Astrocyte (in vitro differentiated cells and primary cell): ENCODE measurements around the gene PEX14. TPM values are rescaled to one million over a fixed set of nuclear protein-coding genes. Genes with fewer than 3 reads are reported as not detected.

ENCODE experiments used
- DNase-seq: peaks from one replicate; pipeline ENCODE4 v3.0.0-alpha.2; 2010; ENCODE audit warnings: low read depth
- FAIRE-seq: peaks from 2 replicates; lab custom pipeline; 2011; peaks lifted over from hg19 to GRCh38; lab: Jason Lieb, UNC
- H2AFZ ChIP-seq: 2 replicates; pipeline ENCODE4 v1.6.0; 2012; ENCODE audit warnings: low read depth, low read length, inconsistent platforms
- H3K27ac ChIP-seq: 2 replicates; pipeline ENCODE4 v1.5.1; 2011; ENCODE audit warnings: low read depth, low read length, inconsistent platforms
- H3K27me3 ChIP-seq: 2 replicates; pipeline ENCODE4 v1.6.0; 2011; ENCODE audit warnings: low read length, inconsistent platforms; ENCODE audit not compliant: insufficient read depth
- H3K36me3 ChIP-seq: 2 replicates; pipeline ENCODE4 v1.5.1; 2011; ENCODE audit warnings: low read length, inconsistent platforms; ENCODE audit not compliant: insufficient read depth
- H3K4me1 ChIP-seq: 2 replicates; pipeline ENCODE4 v1.5.1; 2011; ENCODE audit warnings: low read length, inconsistent platforms; ENCODE audit not compliant: insufficient read depth
- H3K4me2 ChIP-seq: 2 replicates; pipeline ENCODE4 v1.6.0; 2012; ENCODE audit warnings: low read length, inconsistent platforms
- H3K4me3 ChIP-seq: 2 replicates; pipeline ENCODE4 v1.5.1; 2011; ENCODE audit warnings: low read depth, mild to moderate bottlenecking, low read length, inconsistent platforms; ENCODE audit not compliant: insufficient read depth
- H3K79me2 ChIP-seq: 2 replicates; pipeline ENCODE4 v1.6.0; 2012; ENCODE audit warnings: mild to moderate bottlenecking, low read length, inconsistent platforms; ENCODE audit not compliant: insufficient read depth
- H3K9ac ChIP-seq: 2 replicates; pipeline ENCODE4 v1.6.0; 2012; ENCODE audit warnings: mild to moderate bottlenecking, low read length, inconsistent platforms
- H3K9me3 ChIP-seq: 2 replicates; pipeline ENCODE4 v1.5.1; 2012; ENCODE audit warnings: low read depth, mild to moderate bottlenecking, low read length, inconsistent platforms; ENCODE audit not compliant: insufficient read depth
- H4K20me1 ChIP-seq: 2 replicates; pipeline ENCODE4 v1.6.0; 2012; ENCODE audit warnings: low read length, inconsistent platforms; ENCODE audit not compliant: insufficient read depth
- H3K27ac Mint-ChIP-seq: one replicate; pipeline ENCODE4 v1.8.0; 2021; ENCODE audit warnings: mild to moderate bottlenecking, mixed read lengths; ENCODE audit not compliant: unreplicated experiment
- H3K27me3 Mint-ChIP-seq: one replicate; pipeline ENCODE4 v1.8.0; 2021; ENCODE audit warnings: low read depth, mixed read lengths; ENCODE audit not compliant: unreplicated experiment
- H3K36me3 Mint-ChIP-seq: one replicate; pipeline ENCODE4 v1.8.0; 2021; ENCODE audit warnings: low read depth, mixed read lengths; ENCODE audit not compliant: unreplicated experiment
- H3K4me1 Mint-ChIP-seq: one replicate; pipeline ENCODE4 v1.8.0; 2021; ENCODE audit warnings: low read depth, mixed read lengths; ENCODE audit not compliant: unreplicated experiment
- H3K4me3 Mint-ChIP-seq: one replicate; pipeline ENCODE4 v1.8.0; 2021; ENCODE audit warnings: mild to moderate bottlenecking, moderate library complexity, mixed read lengths; ENCODE audit not compliant: unreplicated experiment
- H3K9me3 Mint-ChIP-seq: one replicate; pipeline ENCODE4 v1.8.0; 2021; ENCODE audit warnings: mild to moderate bottlenecking, mixed read lengths; ENCODE audit not compliant: unreplicated experiment
- EZH2 ChIP-seq: IDR thresholded peaks from 2 replicates; pipeline ENCODE4 v1.6.1; 2012; ENCODE audit warnings: mild to moderate bottlenecking, low read length, inconsistent platforms; ENCODE audit not compliant: insufficient read depth
- total RNA-seq: library from RNA; stranded (reverse); gene quantifications from 2 replicates; pipeline ENCODE4 v1.2.1, GENCODE V29; 2021
- TF ChIP-seq, protein P1 (sequence below): IDR thresholded peaks from 2 replicates; pipeline ENCODE4 v1.5.1; 2011; ENCODE audit warnings: low read depth, mild to moderate bottlenecking, inconsistent platforms, low read length, moderate library complexity; ENCODE audit not compliant: insufficient read depth

Gene PEX14
- total RNA-seq, 1 donor from 2014 or later: 23.3 TPM

DNA sequence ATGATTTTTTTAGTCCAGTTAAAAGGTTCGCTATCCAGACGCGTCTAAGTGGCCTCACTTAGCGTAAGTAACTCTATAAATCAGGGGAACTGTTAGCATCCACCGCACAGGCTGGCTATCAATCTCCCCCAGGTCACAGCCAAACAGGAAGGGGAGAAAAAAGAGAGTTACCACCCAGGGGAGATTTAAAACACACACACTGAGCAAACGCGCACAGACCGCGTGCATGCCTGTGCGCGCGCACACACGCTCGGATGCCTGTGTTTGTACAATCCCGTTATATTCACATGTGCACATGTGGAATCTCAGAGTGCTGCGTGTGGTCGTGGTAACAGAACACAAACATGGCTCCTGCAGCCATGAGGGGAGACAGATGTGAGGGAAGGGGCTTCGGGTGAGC is 196.3 kb downstream of the PEX14 start:
- H2AFZ ChIP-seq: no peak overlapping the region
- H3K4me3 ChIP-seq: no peak overlapping the region
- no peak overlapping the region for H3K27ac ChIP-seq
- H3K9me3 ChIP-seq: no peaks in the 10 kb centered on the region
- no peak overlapping the region for H3K4me3 Mint-ChIP-seq
- no peak for FAIRE-seq
- no peaks in the 10 kb centered on the region for H4K20me1 ChIP-seq
- no peak overlapping the region for H3K9ac ChIP-seq
- H3K9me3 Mint-ChIP-seq: no peaks in the 10 kb centered on the region
- no peak overlapping the region for H3K4me2 ChIP-seq
- no peaks in the 10 kb centered on the region for H3K27me3 ChIP-seq
- DNase-seq: no peak
- H3K27ac Mint-ChIP-seq: no peak overlapping the region
- no peaks in the 10 kb centered on the region for H3K36me3 Mint-ChIP-seq
- no peaks in the 10 kb centered on the region for H3K4me1 Mint-ChIP-seq
- H3K36me3 ChIP-seq: no peaks in the 10 kb centered on the region
- TF ChIP-seq, protein P1, sequence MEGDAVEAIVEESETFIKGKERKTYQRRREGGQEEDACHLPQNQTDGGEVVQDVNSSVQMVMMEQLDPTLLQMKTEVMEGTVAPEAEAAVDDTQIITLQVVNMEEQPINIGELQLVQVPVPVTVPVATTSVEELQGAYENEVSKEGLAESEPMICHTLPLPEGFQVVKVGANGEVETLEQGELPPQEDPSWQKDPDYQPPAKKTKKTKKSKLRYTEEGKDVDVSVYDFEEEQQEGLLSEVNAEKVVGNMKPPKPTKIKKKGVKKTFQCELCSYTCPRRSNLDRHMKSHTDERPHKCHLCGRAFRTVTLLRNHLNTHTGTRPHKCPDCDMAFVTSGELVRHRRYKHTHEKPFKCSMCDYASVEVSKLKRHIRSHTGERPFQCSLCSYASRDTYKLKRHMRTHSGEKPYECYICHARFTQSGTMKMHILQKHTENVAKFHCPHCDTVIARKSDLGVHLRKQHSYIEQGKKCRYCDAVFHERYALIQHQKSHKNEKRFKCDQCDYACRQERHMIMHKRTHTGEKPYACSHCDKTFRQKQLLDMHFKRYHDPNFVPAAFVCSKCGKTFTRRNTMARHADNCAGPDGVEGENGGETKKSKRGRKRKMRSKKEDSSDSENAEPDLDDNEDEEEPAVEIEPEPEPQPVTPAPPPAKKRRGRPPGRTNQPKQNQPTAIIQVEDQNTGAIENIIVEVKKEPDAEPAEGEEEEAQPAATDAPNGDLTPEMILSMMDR: no peak
- TF ChIP-seq EZH2: no peak
- no peaks in the 10 kb centered on the region for H3K4me1 ChIP-seq
- H3K27me3 Mint-ChIP-seq: peaks cover 17% of the 10 kb centered on the region
- H3K79me2 ChIP-seq: no peaks in the 10 kb centered on the region

DNA sequence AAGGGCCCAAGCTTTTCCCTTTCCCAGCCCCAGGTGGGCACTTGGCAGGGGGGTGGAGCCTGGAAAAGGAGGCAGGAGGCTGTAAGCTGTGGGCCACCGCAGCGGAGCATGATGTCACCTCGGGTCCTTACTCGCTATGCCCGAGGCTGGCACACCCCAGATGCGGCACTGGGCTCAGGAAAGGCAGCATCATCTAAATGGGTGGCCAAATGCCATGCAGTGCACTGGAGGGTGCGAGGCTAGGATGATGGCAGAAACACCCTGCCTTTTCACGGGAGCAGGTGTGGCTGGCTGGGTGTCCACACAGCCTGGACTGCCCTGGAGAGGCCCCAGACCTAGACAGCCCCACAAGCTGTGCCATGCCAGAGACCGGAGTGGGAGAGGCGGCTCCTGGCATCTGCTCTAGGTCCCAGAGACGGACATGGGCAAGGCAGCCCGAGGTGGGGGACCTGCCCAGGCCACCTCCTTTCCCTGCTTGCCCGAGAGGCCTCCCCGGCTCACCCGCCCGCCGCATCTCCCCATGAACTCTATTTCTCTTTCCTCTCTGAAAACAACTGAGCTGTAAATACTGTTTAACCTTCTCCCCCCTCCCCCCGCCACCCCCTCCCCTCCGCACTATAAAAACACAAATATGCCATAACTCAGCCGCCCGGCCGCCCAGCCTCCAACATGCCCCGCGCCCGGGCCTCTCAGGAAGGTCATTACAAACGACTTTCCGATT is 197.0 kb downstream of the PEX14 start:
- Histone ChIP-seq H3K4me2 (no peak overlapping the region), H3K27me3 (no peaks in the 10 kb centered on the region), H3K9ac (no peak overlapping the region), H3K4me3 (no peak overlapping the region), H3K27ac (no peak overlapping the region), H3K79me2 (no peaks in the 10 kb centered on the region), H2AFZ (no peak overlapping the region), H3K9me3 (no peaks in the 10 kb centered on the region), H4K20me1 (no peaks in the 10 kb centered on the region), H3K36me3 (no peaks in the 10 kb centered on the region), H3K4me1 (no peaks in the 10 kb centered on the region)
- Mint-ChIP-seq H3K4me3 (no peak overlapping the region), H3K27me3 (peaks cover 16% of the 10 kb centered on the region), H3K27ac (no peak overlapping the region), H3K36me3 (no peaks in the 10 kb centered on the region), H3K4me1 (no peaks in the 10 kb centered on the region), H3K9me3 (no peaks in the 10 kb centered on the region)
- TF ChIP-seq, protein P1: no peak
- TF ChIP-seq EZH2: no peak
- DNase-seq (no peak), FAIRE-seq (no peak)

DNA sequence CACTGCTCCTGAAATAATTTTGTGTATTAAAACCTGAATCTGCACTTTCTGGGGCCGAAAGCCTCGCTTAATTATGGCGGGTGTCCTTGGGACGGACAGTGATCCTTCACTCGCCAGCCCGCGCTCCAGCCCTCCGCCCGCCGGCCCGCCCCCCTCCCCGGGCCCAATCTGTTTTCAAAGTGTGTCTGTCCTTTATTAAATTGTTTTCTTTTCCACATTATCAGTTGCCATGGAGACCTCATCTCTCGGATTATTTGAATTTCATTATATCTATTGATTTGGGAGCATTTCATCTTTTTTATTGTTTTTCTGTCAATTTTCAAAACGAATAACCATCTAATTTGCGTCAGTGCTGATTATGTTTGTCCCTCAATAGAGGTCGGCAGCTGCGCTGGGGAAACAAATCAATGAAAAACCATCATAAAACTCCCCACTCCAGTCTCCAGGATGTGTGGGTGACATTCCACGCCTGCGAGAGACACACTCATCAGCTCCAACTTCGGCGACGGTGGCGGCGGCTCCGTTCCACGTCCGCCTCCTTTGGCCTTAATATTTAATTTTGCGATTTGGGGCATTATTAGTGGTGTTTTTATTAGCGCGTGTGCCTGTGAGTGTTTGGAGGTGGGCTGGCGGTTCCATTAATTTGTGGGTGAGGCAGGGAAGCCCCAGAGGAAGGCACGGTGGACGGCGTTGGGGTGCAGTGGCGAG is 197.7 kb downstream of the PEX14 start:
- H3K4me3 ChIP-seq: no peak overlapping the region
- H3K4me2 ChIP-seq: no peak overlapping the region
- Mint-ChIP-seq H3K27me3 (peaks cover 19% of the 10 kb centered on the region), H3K9me3 (no peaks in the 10 kb centered on the region), H3K4me3 (no peak overlapping the region), H3K4me1 (peaks cover 4% of the 10 kb centered on the region), H3K27ac (no peak overlapping the region), H3K36me3 (no peaks in the 10 kb centered on the region)
- H3K27me3 ChIP-seq: no peaks in the 10 kb centered on the region
- no peak overlapping the region for H3K9ac ChIP-seq
- no peak overlapping the region for H2AFZ ChIP-seq
- no peaks in the 10 kb centered on the region for H3K79me2 ChIP-seq
- H4K20me1 ChIP-seq: no peaks in the 10 kb centered on the region
- no peak for FAIRE-seq
- DNase-seq: no peak
- no peaks in the 10 kb centered on the region for H3K4me1 ChIP-seq
- H3K36me3 ChIP-seq: no peaks in the 10 kb centered on the region
- TF ChIP-seq, protein P1: no peak
- TF ChIP-seq EZH2: no peak
- no peaks in the 10 kb centered on the region for H3K9me3 ChIP-seq
- no peak overlapping the region for H3K27ac ChIP-seq
